Measurements from ENCODE around the gene METTL24.
"Not testable (repeated sequence)": the region's sequence is repeated elsewhere in the genome, so short reads cannot be mapped to it uniquely, and the experiment has no call there.

Gene METTL24

GRCh38 chr6:110363748-110364147 is 5.6 kb upstream of the METTL24 start:
- DNase-seq (ENCODE audit: low read depth in 2 of 2) = no peak

GRCh38 chr6:110360676-110361075 is 2.5 kb upstream of the METTL24 start:
- no peak for DNase-seq (ENCODE audit: low read depth in 2 of 2)

GRCh38 chr6:110359556-110359955 is 1.4 kb upstream of the METTL24 start:
- no peak for DNase-seq (ENCODE audit: low read depth in 2 of 2)

- no peak for DNase-seq (ENCODE audit: low read depth in 2 of 2)
These were observed 508 bp upstream of the METTL24 start for GRCh38 chr6:110358553-110359160.

- DNase-seq (ENCODE audit: low read depth in 2 of 2) = no peak
These were observed 868 bp downstream of the METTL24 start for GRCh38 chr6:110357298-110357663.

GRCh38 chr6:110356778-110357177 is 1.4 kb downstream of the METTL24 start:
- DNase-seq (ENCODE audit: low read depth in 2 of 2) = no peak

- DNase-seq (ENCODE audit: low read depth in 2 of 2) = no peak
These were observed 2.4 kb downstream of the METTL24 start for GRCh38 chr6:110355727-110356126.

GRCh38 chr6:110355022-110355421 is 3.1 kb downstream of the METTL24 start:
- no peak for DNase-seq (ENCODE audit: low read depth in 2 of 2)

GRCh38 chr6:110354153-110354552 is 4.0 kb downstream of the METTL24 start:
- DNase-seq (ENCODE audit: low read depth in 2 of 2) = no peak

- no peak for DNase-seq (ENCODE audit: low read depth in 2 of 2)
These were observed 4.6 kb downstream of the METTL24 start for GRCh38 chr6:110353457-110354001.

- DNase-seq (ENCODE audit: low read depth in 2 of 2) = no peak
These were observed 5.4 kb downstream of the METTL24 start for GRCh38 chr6:110352563-110353262.

GRCh38 chr6:110351986-110352385 is 6.2 kb downstream of the METTL24 start:
- no peak for DNase-seq (ENCODE audit: low read depth in 2 of 2)

- no peak for DNase-seq (ENCODE audit: low read depth in 2 of 2)
These were observed 6.6 kb downstream of the METTL24 start for GRCh38 chr6:110351546-110351945.

GRCh38 chr6:110350593-110350992 is 7.6 kb downstream of the METTL24 start:
- not testable (repeated sequence) for DNase-seq (ENCODE audit: low read depth in 2 of 2)

- no peak for DNase-seq (ENCODE audit: low read depth in 2 of 2)
These were observed 9.0 kb downstream of the METTL24 start for GRCh38 chr6:110348961-110349690.

- no peak for DNase-seq (ENCODE audit: low read depth in 2 of 2)
These were observed 13.1 kb downstream of the METTL24 start for GRCh38 chr6:110345025-110345424.

GRCh38 chr6:110342759-110343158 is 15.4 kb downstream of the METTL24 start:
- DNase-seq (ENCODE audit: low read depth in 2 of 2) = no peak

- no peak for DNase-seq (ENCODE audit: low read depth in 2 of 2)
These were observed 16.2 kb downstream of the METTL24 start for GRCh38 chr6:110341663-110342596.

GRCh38 chr6:110341067-110341466 is 17.1 kb downstream of the METTL24 start:
- DNase-seq (ENCODE audit: low read depth in 2 of 2) = no peak

GRCh38 chr6:110340392-110340965 is 17.7 kb downstream of the METTL24 start:
- no peak for DNase-seq (ENCODE audit: low read depth in 2 of 2)

- no peak for DNase-seq (ENCODE audit: low read depth in 2 of 2)
These were observed 19.2 kb downstream of the METTL24 start for GRCh38 chr6:110338820-110339470.
